ENCODE measurements around the gene HES3. TPM values are rescaled to one million over a fixed set of nuclear protein-coding genes. Genes with fewer than 3 reads are reported as not detected.

The HES3 gene
- polyA plus RNA-seq, 1 experiment = not detected

DNA sequence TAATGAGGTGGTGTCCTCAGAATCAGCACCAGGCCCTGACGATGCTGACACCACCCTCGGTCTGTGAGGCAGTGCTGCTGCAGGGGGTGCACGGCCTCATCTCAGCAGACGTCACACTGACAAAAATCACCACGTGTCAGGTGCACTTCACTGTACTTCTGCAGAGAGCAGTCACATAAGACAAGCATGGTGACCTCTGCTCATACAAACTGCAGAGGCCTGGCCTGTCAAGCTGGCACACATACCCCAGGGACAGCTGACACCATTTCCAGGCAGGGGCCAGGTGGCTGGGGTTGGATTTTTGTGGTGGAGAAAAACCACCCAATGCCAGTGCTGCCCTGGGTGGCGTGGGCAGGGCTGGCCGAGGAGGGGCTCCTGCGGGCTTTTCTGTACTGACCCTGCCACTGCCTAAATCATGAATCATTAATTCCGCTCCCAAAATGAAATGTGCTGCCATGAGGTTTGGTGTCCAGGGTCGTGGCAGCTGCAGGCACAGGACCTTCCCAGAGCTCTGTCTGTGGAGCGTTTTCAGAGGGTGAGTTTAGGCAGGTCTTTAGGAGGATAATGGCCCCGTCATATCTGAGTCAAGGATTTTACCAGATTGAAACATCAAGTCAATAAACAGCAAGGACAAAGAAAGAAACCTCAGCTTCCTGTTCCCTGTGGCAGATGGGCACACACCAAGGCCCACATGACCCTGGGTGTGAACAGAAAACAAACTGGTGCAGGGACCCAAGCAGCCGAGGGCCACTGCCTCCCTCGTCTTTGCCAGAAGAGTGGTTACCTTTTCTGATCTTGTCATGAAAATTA lies 50.3 kb downstream of the HES3 start:
- no peak for DNase-seq (ENCODE audit: low read depth, low spot score)

DNA sequence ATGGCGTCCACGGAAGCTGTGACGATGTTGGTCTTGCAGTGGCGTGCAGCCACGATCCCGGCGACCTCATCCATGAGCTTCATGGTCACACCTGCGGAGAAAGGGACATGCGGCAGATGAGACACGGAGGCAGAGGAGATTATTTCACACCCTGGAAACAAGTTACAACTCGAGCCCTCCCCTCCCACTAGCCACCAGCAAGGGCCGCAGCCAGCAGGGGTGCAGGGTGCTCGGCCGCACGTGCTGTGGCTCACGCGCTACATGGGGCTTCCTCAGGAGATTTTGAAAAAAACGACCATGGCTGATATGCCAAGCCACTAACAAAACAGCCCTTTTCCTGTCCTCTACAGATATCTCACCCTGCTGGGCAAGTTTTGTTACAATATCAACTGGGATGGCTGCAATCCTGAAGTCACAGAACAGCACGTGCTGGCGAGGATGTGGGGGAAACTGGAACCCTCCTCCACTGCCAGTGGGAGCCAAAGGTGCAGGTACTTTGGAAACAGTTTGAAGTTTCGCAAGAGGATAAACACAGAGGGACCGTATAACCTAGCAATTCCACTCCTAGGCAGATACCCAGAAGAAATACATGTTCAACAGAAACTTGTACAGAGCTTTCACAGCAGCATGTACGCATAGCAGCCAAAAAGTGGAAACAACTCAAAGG lies 51.0 kb downstream of the HES3 start:
- no peak overlapping the region for H3K27ac ChIP-seq (ENCODE audit: low read depth, low read length)
- H3K9me3 ChIP-seq (ENCODE audit: control insufficient read depth, insufficient read depth, low read length) = no peaks in the 10 kb centered on the region
- ChIA-PET POLR2A (no interaction called here), CTCF (no interaction called here)
- no peaks in the 10 kb centered on the region for H3K27me3 ChIP-seq (ENCODE audit: control insufficient read depth, insufficient read depth, low read length)
- DNase-seq (ENCODE audit: low read depth, low spot score) = no peak
- no peak overlapping the region for H3K4me3 ChIP-seq (ENCODE audit: low read depth, low read length)
- TF ChIP-seq, protein P1, sequence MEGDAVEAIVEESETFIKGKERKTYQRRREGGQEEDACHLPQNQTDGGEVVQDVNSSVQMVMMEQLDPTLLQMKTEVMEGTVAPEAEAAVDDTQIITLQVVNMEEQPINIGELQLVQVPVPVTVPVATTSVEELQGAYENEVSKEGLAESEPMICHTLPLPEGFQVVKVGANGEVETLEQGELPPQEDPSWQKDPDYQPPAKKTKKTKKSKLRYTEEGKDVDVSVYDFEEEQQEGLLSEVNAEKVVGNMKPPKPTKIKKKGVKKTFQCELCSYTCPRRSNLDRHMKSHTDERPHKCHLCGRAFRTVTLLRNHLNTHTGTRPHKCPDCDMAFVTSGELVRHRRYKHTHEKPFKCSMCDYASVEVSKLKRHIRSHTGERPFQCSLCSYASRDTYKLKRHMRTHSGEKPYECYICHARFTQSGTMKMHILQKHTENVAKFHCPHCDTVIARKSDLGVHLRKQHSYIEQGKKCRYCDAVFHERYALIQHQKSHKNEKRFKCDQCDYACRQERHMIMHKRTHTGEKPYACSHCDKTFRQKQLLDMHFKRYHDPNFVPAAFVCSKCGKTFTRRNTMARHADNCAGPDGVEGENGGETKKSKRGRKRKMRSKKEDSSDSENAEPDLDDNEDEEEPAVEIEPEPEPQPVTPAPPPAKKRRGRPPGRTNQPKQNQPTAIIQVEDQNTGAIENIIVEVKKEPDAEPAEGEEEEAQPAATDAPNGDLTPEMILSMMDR (IDR thresholded peaks at IDR 0.05; ENCODE audit: low read depth, low read length) = no peak

More for the DNA sequence above, 50.3 kb downstream of the HES3 start:
- TF ChIP-seq, protein P1 (IDR thresholded peaks at IDR 0.05; ENCODE audit: low read depth, low read length) = no peak
- Histone ChIP-seq H3K9me3 (ENCODE audit: control insufficient read depth, insufficient read depth, low read length) (no peaks in the 10 kb centered on the region), H3K4me3 (ENCODE audit: low read depth, low read length) (no peak overlapping the region), H3K27ac (ENCODE audit: low read depth, low read length) (no peak overlapping the region), H3K27me3 (ENCODE audit: control insufficient read depth, insufficient read depth, low read length) (no peaks in the 10 kb centered on the region)
- POLR2A ChIA-PET = no interaction called here
- CTCF ChIA-PET = interaction anchor here (0.6 kb wide), 1 partner anchor 10 kb away, joined by 4 read pairs; no protein-coding TSS in a partner anchor

Other genes with a start within 250 kb of the HES3 start
- gene KCNAB2, start 198.3 kb upstream of the HES3 start, polyA plus RNA-seq (2011; rRNA removed) = 3.1 and 3.2 TPM in 2 replicates
- gene CHD5, start 63.9 kb upstream of the HES3 start, polyA plus RNA-seq (2011; rRNA removed) = 0.02 and 0.06 TPM in 2 replicates
- 283 and 393 TPM in 2 replicates for gene RPL22, start 44.6 kb upstream of the HES3 start, polyA plus RNA-seq (2011; rRNA removed)
- gene RNF207, start 38.1 kb upstream of the HES3 start, polyA plus RNA-seq (2011; rRNA removed) = 7.2 and 8.7 TPM in 2 replicates
- 59.3 and 65.3 TPM in 2 replicates for gene ICMT, start 8.2 kb upstream of the HES3 start, polyA plus RNA-seq (2011; rRNA removed)
- 4.7 and 6.1 TPM in 2 replicates for gene GPR153, start 16.9 kb downstream of the HES3 start, polyA plus RNA-seq (2011; rRNA removed)
- gene ACOT7, start 149.6 kb downstream of the HES3 start, polyA plus RNA-seq (2011; rRNA removed) = 80.1 and 102 TPM in 2 replicates
- not detected in 2 replicates for gene HES2, start 175.7 kb downstream of the HES3 start, polyA plus RNA-seq (2011; rRNA removed)
- not detected in 2 replicates for gene ESPN, start 180.6 kb downstream of the HES3 start, polyA plus RNA-seq (2011; rRNA removed)
- 2.7 and 3.3 TPM in 2 replicates for gene TNFRSF25, start 222.0 kb downstream of the HES3 start, polyA plus RNA-seq (2011; rRNA removed)
- gene PLEKHG5, start 247.5 kb downstream of the HES3 start, polyA plus RNA-seq (2011; rRNA removed) = 4.2 and 5.4 TPM in 2 replicates

Measured in AG04450 (cell line).